Spinal cord (tissue), 10 donors: ENCODE results near the gene BAIAP2. TPM values are rescaled to one million over a fixed set of nuclear protein-coding genes. Genes with fewer than 3 reads are reported as not detected.
A peak's percentile ranks its signal among the peaks of the same experiment; 100 is the strongest.

Experiments used
- DNase-seq, 6 donors: peaks; one replicate each; pipeline versions ENCODE4 v3.0.0 to v3.0.0-alpha.2; 2013 to 2015; ENCODE audit warnings: low spot score in 6 of 6, low read depth in 4 of 6
- H3K27ac ChIP-seq: one replicate; pipeline ENCODE4 v1.5.1; 2013; ENCODE audit warnings: low read depth, low read length, control low read depth
- H3K27me3 ChIP-seq: one replicate; pipeline ENCODE4 v1.6.1; 2013; ENCODE audit warnings: low read length; ENCODE audit not compliant: control insufficient read depth, insufficient read depth
- H3K36me3 ChIP-seq: one replicate; pipeline ENCODE4 v1.6.1; 2013; ENCODE audit warnings: low read length; ENCODE audit not compliant: control insufficient read depth, insufficient read depth
- H3K4me1 ChIP-seq: one replicate; pipeline ENCODE4 v1.6.1; 2013; ENCODE audit warnings: low read length; ENCODE audit not compliant: control insufficient read depth, insufficient read depth
- H3K4me3 ChIP-seq: one replicate; pipeline ENCODE4 v1.5.1; 2013; ENCODE audit warnings: low read depth, low read length, control low read depth
- H3K9me3 ChIP-seq: one replicate; pipeline ENCODE4 v1.6.1; 2013; ENCODE audit warnings: low read length; ENCODE audit not compliant: control insufficient read depth, insufficient read depth
- WGBS: methylation state at CpG from one replicate; pipeline ENCODE4 v1.1.5; 2013; ENCODE audit warnings: missing lambda C conversion rate; ENCODE audit not compliant: insufficient coverage; 5-methylcytosine and 5-hydroxymethylcytosine counted together
- polyA plus RNA-seq, 2 donors: library from polyadenylated mRNA; unstranded; fragments of 120-200 nt; gene quantifications; one replicate each; pipeline ENCODE4 v1.2.1, GENCODE V29; 2013; ENCODE audit not compliant: insufficient read length in 2 of 2
- total RNA-seq, 2 donors: library from RNA; depleted of rRNA in 1 of 2; stranded (reverse); fragments of 120-200 nt in 1 of 2; fragments of >200 nt in 1 of 2; gene quantifications; one replicate each; pipeline versions ENCODE4 v1.2.3 to v1.2.4, GENCODE V29; 2013 to 2014
- donor health status: healthy.

Gene BAIAP2
- total and polyA plus RNA-seq, 4 donors, result 16.8 to 55.6 (median 37.8) TPM

DNA sequence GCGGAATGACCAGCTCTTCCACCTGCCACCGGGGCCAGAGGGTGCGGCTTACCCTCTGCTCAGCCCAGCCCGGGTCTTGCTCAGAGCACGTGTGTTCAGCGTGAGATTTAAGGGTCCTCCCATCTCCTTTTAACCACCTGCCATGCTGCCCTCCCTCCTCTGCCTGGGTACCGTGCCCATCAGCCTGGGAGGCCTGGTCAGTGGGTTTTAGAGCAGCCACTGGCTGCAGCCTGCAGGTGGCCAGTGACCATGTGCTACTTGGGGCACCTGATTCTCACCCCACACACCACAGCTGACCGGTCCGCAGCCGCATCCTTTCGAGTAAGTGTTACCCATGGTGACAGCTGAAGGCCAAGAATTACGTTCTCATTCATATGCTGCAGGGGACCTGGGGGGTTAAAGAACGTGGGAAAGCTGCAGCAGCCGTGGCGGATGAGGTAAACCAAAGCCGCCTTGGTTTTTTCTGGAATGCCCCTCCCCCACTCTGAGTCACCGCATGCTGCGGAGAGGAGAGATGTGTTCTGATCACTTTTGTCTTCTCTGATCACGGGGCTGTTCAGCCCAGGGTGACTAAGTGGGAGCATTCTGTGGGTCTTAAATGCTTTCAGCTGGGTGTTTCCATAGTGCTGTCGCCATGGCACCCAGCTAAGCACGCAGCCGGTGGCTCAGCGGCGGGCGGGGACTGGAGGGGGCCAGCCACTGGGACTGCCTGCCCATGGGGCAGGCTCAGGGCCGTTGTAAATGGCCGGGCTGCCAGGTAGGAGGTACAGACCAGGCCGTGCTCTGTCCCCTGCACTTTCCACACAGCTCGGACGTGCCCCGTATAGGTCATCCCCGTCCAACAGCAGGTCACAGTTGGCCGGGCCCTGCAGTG, 59.8 kb downstream of the BAIAP2 start:
- Histone ChIP-seq H3K9me3 (no peaks in the 10 kb centered on the region), H3K27me3 (no peaks in the 10 kb centered on the region), H3K36me3 (peaks cover 70% of the 10 kb centered on the region), H3K27ac (peak overlapping the region; percentile 86), H3K4me3 (no peak overlapping the region), H3K4me1 (peaks cover 80% of the 10 kb centered on the region)
- WGBS, result 17% methylated on average over 29 of the region's 33 CpGs
- peak; percentile 69 to 96 (median 80) for DNase-seq

GRCh38 chr17:81095383-81095762, 60.4 kb downstream of the BAIAP2 start:
- Histone ChIP-seq H3K27me3 (no peaks in the 10 kb centered on the region), H3K9me3 (no peaks in the 10 kb centered on the region), H3K36me3 (peaks cover 70% of the 10 kb centered on the region), H3K27ac (peak overlapping the region; percentile 86), H3K4me1 (peaks cover 75% of the 10 kb centered on the region), H3K4me3 (no peak overlapping the region)
- 36% methylated on average over 9 of the region's 13 CpGs for WGBS
- DNase-seq, result peak in 1 of 6 donors; percentile 25

GRCh38 chr17:81096741-81097133, 61.8 kb downstream of the BAIAP2 start:
- Histone ChIP-seq H3K27me3 (no peaks in the 10 kb centered on the region), H3K27ac (no peak overlapping the region), H3K4me3 (no peak overlapping the region), H3K36me3 (peaks cover 73% of the 10 kb centered on the region), H3K9me3 (no peaks in the 10 kb centered on the region), H3K4me1 (peaks cover 69% of the 10 kb centered on the region)
- 86% methylated on average over 2 of the region's 7 CpGs for WGBS
- DNase-seq, result no peak

DNA sequence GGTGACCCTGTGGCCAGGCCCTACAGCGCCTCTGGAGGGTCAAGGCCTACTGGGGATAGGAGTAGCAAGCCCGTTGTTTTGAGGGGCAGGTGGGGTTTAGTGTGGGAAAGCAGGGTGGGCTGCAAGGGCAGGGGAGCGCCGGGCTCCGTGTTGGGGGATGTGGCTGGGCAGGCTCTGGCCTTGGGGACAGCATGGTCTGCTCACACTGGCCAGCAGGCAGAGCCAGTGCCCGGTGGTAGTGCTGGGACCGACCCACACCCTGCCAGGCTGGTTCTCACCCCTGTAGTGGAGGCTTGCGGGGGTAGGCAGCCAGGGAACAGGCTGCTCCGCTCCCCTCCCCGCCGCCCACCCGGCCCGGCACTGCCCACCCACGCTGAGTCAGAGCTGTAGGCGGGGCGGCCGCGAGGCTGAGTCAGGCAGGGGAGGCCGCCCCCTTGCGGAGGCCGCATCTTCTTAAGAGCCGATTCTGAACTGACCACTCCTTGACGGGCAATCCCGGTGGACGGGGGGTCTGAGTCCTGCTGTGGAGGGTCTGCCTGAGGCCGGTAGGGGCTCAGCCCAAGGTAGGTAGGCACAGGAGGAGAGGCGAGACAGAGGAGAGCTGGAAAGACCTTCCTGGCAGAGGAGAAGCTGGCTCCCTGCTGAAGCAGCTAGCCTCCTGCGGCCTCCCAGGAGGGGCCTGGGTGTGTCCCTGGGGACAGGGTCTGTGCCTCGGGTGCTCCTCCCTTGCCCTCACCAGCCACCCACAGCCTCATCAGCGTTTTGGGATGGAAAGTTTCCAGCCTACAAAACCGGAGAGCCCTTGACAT, 62.4 kb downstream of the BAIAP2 start:
- peak overlapping the region; percentile 33 for H3K27ac ChIP-seq
- peak in 5 of 6 donors; percentile 62 to 91 (median 69) for DNase-seq
- H3K4me1 ChIP-seq, result peaks cover 67% of the 10 kb centered on the region
- H3K9me3 ChIP-seq, result no peaks in the 10 kb centered on the region
- WGBS, result 15% methylated on average over 25 of the region's 31 CpGs
- no peak overlapping the region for H3K4me3 ChIP-seq
- H3K36me3 ChIP-seq, result peaks cover 73% of the 10 kb centered on the region
- no peaks in the 10 kb centered on the region for H3K27me3 ChIP-seq

DNA sequence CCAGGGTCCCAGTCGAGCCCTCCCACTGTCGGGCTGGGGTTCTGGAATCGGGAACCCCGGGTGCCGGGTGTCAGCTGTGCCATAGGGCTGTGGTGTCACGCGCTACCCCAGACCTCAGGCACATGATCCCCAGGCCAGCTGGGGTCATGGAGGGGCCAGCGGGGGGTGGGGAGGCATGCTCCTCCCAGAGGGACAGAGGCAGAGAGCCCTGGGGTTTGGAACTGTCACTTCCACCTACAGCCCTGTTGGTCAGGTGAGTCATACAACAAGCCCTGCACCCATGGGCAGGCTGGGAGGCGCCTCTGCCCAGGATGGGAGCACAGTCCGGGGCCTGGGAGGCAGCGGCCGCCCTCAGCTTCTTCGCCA, 63.0 kb downstream of the BAIAP2 start:
- WGBS, result 76% methylated on average over 13 of the region's 13 CpGs
- H3K36me3 ChIP-seq, result peaks cover 74% of the 10 kb centered on the region
- H3K4me3 ChIP-seq, result no peak overlapping the region
- no peaks in the 10 kb centered on the region for H3K9me3 ChIP-seq
- no peak overlapping the region for H3K27ac ChIP-seq
- H3K4me1 ChIP-seq, result peaks cover 61% of the 10 kb centered on the region
- H3K27me3 ChIP-seq, result no peaks in the 10 kb centered on the region
- DNase-seq, result no peak

GRCh38 chr17:81099888-81100287, 64.9 kb downstream of the BAIAP2 start:
- Histone ChIP-seq H3K27me3 (no peaks in the 10 kb centered on the region), H3K27ac (no peak overlapping the region), H3K9me3 (no peaks in the 10 kb centered on the region), H3K4me3 (no peak overlapping the region), H3K4me1 (peaks cover 41% of the 10 kb centered on the region), H3K36me3 (peaks cover 87% of the 10 kb centered on the region)
- DNase-seq, result no peak
- WGBS, result 96% methylated on average over 23 of the region's 23 CpGs

- peaks cover 34% of the 10 kb centered on the region for H3K4me1 ChIP-seq
- no peaks in the 10 kb centered on the region for H3K9me3 ChIP-seq
- no peak for DNase-seq
- H3K36me3 ChIP-seq, result peaks cover 87% of the 10 kb centered on the region
- no peaks in the 10 kb centered on the region for H3K27me3 ChIP-seq
- no peak overlapping the region for H3K4me3 ChIP-seq
- WGBS, result 95% methylated on average over 10 of the region's 10 CpGs
- no peak overlapping the region for H3K27ac ChIP-seq
Measured at GRCh38 chr17:81100668-81101067, 65.7 kb downstream of the BAIAP2 start.

DNA sequence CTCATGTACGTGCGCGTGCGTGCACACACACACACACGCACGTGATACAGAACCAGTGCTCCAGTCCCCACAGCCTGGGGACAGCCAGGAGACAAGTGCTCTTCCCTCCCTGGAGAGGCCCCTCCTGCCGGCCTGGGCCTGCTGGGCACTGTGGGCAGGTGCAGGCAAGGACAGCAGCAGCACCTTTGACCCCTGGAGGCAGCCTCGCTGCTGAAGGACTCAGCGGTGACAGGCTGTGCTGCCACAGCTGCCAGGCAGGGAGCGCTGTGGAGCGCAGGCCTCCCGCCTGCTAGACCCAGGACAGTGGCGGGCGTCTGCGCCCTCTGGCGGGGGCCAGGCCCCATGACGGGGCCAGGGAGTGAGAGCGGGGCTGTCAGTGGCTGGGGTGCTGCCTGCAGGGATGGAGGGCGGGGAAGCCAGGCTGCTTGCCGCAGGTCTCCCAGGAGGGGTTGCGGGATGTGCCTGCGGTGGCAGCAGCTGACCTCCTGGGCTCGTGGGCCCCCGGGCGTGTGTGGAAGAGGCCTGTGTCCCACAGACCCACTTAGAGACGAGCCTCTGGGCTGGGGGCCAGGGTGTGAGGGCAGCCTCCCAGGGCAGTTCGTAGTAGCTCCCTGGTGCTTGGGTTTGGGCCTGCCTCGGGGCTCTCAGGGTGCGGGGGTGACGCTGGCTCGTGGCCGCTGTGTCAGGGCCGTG, 66.8 kb downstream of the BAIAP2 start:
- Histone ChIP-seq H3K9me3 (no peaks in the 10 kb centered on the region), H3K27me3 (no peaks in the 10 kb centered on the region), H3K4me1 (peaks cover 23% of the 10 kb centered on the region), H3K36me3 (peaks cover 89% of the 10 kb centered on the region), H3K27ac (no peak overlapping the region), H3K4me3 (no peak overlapping the region)
- peak in 5 of 6 donors; percentile 39 to 84 (median 49) for DNase-seq
- WGBS, result 45% methylated on average over 33 of the region's 33 CpGs

- DNase-seq, result no peak
Measured at GRCh38 chr17:81102352-81102751, 67.4 kb downstream of the BAIAP2 start.

More at GRCh38 chr17:81102352-81102751, 67.4 kb downstream of the BAIAP2 start:
- H3K4me1 ChIP-seq, result peaks cover 17% of the 10 kb centered on the region
- no peak overlapping the region for H3K27ac ChIP-seq
- peaks cover 93% of the 10 kb centered on the region for H3K36me3 ChIP-seq
- no peaks in the 10 kb centered on the region for H3K9me3 ChIP-seq
- H3K4me3 ChIP-seq, result no peak overlapping the region
- 93% methylated on average over 12 of the region's 12 CpGs for WGBS
- no peaks in the 10 kb centered on the region for H3K27me3 ChIP-seq
